DND-41 (cell line): ENCODE data around the gene AKAP6.

Experiments used
- ATAC-seq: fragments of 200-7000 bp; cut with Tn5 transposase; 3 replicates; pipeline ENCODE4 v1.9.1; 2021; ENCODE audit warnings: low read depth; ENCODE audit not compliant: insufficient read depth
- DNase-seq: peaks from one replicate; pipeline ENCODE4 v3.0.0-alpha.2; 2020
- H2AFZ ChIP-seq: 2 replicates; pipeline ENCODE4 v1.6.0; 2012; ENCODE audit warnings: low read depth, low read length
- H3K27ac ChIP-seq: 2 replicates; pipeline ENCODE4 v1.5.1; 2012; ENCODE audit warnings: low read length, inconsistent platforms
- H3K27me3 ChIP-seq: fragments of 200-600 bp; sonication (generic); 2 replicates; pipeline ENCODE4 v1.6.0; 2012; ENCODE audit warnings: low read length, mild to moderate bottlenecking, inconsistent platforms; ENCODE audit not compliant: insufficient read depth, poor library complexity
- H3K36me3 ChIP-seq: 2 replicates; pipeline ENCODE4 v1.5.1; 2012; ENCODE audit warnings: low read length, inconsistent platforms; ENCODE audit not compliant: insufficient read depth
- H3K4me1 ChIP-seq: 2 replicates; pipeline ENCODE4 v1.5.1; 2012; ENCODE audit warnings: mild to moderate bottlenecking, low read length; ENCODE audit not compliant: insufficient read depth
- H3K4me2 ChIP-seq: 2 replicates; pipeline ENCODE4 v1.6.0; 2012; ENCODE audit warnings: mild to moderate bottlenecking, moderate library complexity, low read length, inconsistent platforms; ENCODE audit not compliant: insufficient read depth
- H3K4me3 ChIP-seq, 2 experiments: fragments of 200-600 bp in 1 of 2; shearing (Covaris generic) in 1 of 2; 2 replicates each; pipeline ENCODE4 v1.5.1; 2012 to 2016; ENCODE audit warnings: inconsistent platforms in 2 of 2, low read length in 2 of 2, mild to moderate bottlenecking in 2 of 2, low read depth in 1 of 2, moderate library complexity in 1 of 2
- H3K79me2 ChIP-seq: 2 replicates; pipeline ENCODE4 v1.6.0; 2012; ENCODE audit warnings: low read length, inconsistent platforms; ENCODE audit not compliant: insufficient read depth
- H3K9ac ChIP-seq: 2 replicates; pipeline ENCODE4 v1.6.0; 2012; ENCODE audit warnings: low read depth, mild to moderate bottlenecking, inconsistent platforms, low read length, moderate library complexity
- H3K9me3 ChIP-seq: 2 replicates; pipeline ENCODE4 v1.5.1; 2012; ENCODE audit warnings: low read length, moderate library complexity, mild to moderate bottlenecking, inconsistent platforms; ENCODE audit not compliant: insufficient read depth, severe bottlenecking
- H4K20me1 ChIP-seq: 2 replicates; pipeline ENCODE4 v1.6.0; 2012; ENCODE audit warnings: low read length; ENCODE audit not compliant: insufficient read depth
- EZH2 ChIP-seq: IDR thresholded peaks from 3 replicates; pipeline ENCODE4 v1.6.1; 2012; ENCODE audit warnings: borderline replicate concordance, low read depth, mild to moderate bottlenecking, moderate library complexity, low read length, inconsistent platforms; ENCODE audit not compliant: severe bottlenecking
- TF ChIP-seq, protein P1 (sequence below): IDR thresholded peaks from 2 replicates; pipeline ENCODE4 v1.5.1; 2012; ENCODE audit warnings: borderline replicate concordance, low read length, moderate library complexity, mild to moderate bottlenecking; ENCODE audit not compliant: poor library complexity, severe bottlenecking; ENCODE audit errors: extremely low read depth

AKAP6 gene

DNA sequence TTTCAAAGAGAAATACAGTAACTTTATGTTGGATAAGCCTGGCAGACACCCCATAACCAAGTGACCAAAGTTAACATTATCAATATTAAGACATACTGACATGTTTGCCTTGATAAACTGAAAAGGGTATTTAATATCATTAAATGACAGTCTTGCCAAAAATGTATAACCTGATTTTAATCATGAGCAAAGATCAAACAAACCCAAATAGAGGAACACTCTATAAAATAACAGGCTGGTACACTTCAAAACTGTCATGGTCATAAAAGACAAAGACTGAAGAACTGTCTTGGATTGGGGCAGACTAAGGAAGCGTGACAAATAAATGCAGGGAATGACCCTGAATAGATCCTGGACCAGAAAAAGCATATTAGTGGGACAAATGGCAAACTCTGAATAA is 64.0 kb downstream of the AKAP6 start:
- Histone ChIP-seq H2AFZ (no peak overlapping the region), H3K9me3 (no peaks in the 10 kb centered on the region), H3K4me1 (no peaks in the 10 kb centered on the region), H3K27ac (no peak overlapping the region), H3K36me3 (no peaks in the 10 kb centered on the region), H4K20me1 (no peaks in the 10 kb centered on the region), H3K4me2 (no peak overlapping the region), H3K27me3 (no peaks in the 10 kb centered on the region), H3K4me3 (no peak overlapping the region), H3K79me2 (no peaks in the 10 kb centered on the region), H3K9ac (no peak overlapping the region)
- no peak for ATAC-seq
- no peak for DNase-seq
- TF ChIP-seq, protein P1, sequence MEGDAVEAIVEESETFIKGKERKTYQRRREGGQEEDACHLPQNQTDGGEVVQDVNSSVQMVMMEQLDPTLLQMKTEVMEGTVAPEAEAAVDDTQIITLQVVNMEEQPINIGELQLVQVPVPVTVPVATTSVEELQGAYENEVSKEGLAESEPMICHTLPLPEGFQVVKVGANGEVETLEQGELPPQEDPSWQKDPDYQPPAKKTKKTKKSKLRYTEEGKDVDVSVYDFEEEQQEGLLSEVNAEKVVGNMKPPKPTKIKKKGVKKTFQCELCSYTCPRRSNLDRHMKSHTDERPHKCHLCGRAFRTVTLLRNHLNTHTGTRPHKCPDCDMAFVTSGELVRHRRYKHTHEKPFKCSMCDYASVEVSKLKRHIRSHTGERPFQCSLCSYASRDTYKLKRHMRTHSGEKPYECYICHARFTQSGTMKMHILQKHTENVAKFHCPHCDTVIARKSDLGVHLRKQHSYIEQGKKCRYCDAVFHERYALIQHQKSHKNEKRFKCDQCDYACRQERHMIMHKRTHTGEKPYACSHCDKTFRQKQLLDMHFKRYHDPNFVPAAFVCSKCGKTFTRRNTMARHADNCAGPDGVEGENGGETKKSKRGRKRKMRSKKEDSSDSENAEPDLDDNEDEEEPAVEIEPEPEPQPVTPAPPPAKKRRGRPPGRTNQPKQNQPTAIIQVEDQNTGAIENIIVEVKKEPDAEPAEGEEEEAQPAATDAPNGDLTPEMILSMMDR = no peak

DNA sequence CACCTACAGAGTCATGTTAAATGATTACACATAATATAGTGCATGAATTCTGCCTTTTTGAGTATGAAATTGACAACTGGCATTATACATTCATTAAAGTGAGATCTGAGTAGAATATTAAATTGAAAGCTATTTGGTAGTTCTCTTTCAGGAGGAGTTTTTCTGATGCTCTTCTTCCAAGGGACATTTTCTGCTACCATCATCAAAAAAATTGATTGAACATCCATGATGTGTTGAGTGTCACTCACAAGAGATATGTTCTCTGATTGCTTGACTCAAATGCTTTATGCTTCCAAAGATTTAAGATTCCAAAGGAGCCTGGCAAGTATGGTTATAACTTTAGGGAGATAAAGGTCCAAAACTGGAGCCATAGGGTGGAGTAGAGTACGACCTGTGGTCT is 64.9 kb downstream of the AKAP6 start:
- Histone ChIP-seq H3K36me3 (no peaks in the 10 kb centered on the region), H3K79me2 (no peaks in the 10 kb centered on the region), H3K4me3 (no peak overlapping the region), H3K4me1 (no peaks in the 10 kb centered on the region), H3K27me3 (no peaks in the 10 kb centered on the region), H3K4me2 (no peak overlapping the region), H3K9ac (no peak overlapping the region), H3K27ac (no peak overlapping the region), H3K9me3 (no peaks in the 10 kb centered on the region), H4K20me1 (no peaks in the 10 kb centered on the region), H2AFZ (no peak overlapping the region)
- ATAC-seq (no peak), DNase-seq (no peak)
- TF ChIP-seq EZH2 = no peak
- TF ChIP-seq, protein P1 = no peak

DNA sequence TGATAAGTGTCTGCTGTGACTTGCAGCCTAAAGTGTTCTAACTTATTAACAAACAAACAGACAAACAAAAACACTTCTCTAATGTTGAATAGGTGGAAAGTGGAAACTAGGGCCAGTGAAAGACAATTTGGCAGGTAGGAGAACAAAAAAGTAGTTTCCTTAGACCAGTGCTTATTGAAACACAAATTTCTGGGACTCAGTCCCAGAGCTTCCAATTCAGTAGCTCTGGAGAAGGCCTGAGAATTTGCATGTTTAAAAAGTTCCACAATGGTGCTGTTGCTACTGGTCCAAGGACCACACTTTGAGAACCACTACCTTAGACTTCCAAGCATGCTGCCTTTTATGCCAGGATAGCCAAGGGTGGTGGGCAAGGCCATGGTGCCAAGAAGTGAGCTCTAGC is 67.8 kb downstream of the AKAP6 start:
- Histone ChIP-seq H3K27me3 (no peaks in the 10 kb centered on the region), H3K9ac (no peak overlapping the region), H3K4me2 (no peak overlapping the region), H3K4me1 (no peaks in the 10 kb centered on the region), H3K4me3 (no peak overlapping the region), H4K20me1 (no peaks in the 10 kb centered on the region), H3K27ac (no peak overlapping the region), H3K79me2 (no peaks in the 10 kb centered on the region), H2AFZ (no peak overlapping the region), H3K36me3 (no peaks in the 10 kb centered on the region), H3K9me3 (no peaks in the 10 kb centered on the region)
- TF ChIP-seq, protein P1 = no peak
- no peak for TF ChIP-seq EZH2
- ATAC-seq (no peak), DNase-seq (no peak)
